ENCODE measurements around the gene PSMA4.
A peak's percentile ranks its signal among the peaks of the same experiment; 100 is the strongest.

Gene PSMA4

GRCh38 chr15:78540141-78540870 lies at the start of gene PSMA4:
PSMA4 (plus strand) TSS chr15:78540444; CDS start chr15:78541928, 1,484 bp downstream.
- no peak for TF ChIP-seq CTCF (IDR thresholded peaks at IDR 0.05)
- H3K4me3 ChIP-seq, result peak within 1 kb of the TSS; percentile 95
- peak; percentile 94 for DNase-seq (ENCODE audit: low spot score)
- peak within 1 kb of the TSS; percentile 96 to 98 for H3K27ac ChIP-seq

GRCh38 chr15:78492872-78493271 lies 47.4 kb upstream of the PSMA4 start:
- no peak overlapping the region for H3K4me3 ChIP-seq
- no peak for TF ChIP-seq CTCF (IDR thresholded peaks at IDR 0.05)
- H3K27ac ChIP-seq, result no peak overlapping the region
- no peak for DNase-seq (ENCODE audit: low spot score)

GRCh38 chr15:78501857-78502256 lies 38.4 kb upstream of the PSMA4 start:
- H3K27ac ChIP-seq, result no peak overlapping the region
- no peak for TF ChIP-seq CTCF (IDR thresholded peaks at IDR 0.05)
- DNase-seq (ENCODE audit: low spot score), result no peak
- no peak overlapping the region for H3K4me3 ChIP-seq

- H3K4me3 ChIP-seq, result no peak overlapping the region
- no peak for TF ChIP-seq CTCF (IDR thresholded peaks at IDR 0.05)
- H3K27ac ChIP-seq, result no peak overlapping the region
Observed at GRCh38 chr15:78502641-78503040, 37.6 kb upstream of the PSMA4 start.

GRCh38 chr15:78506971-78507830 lies 33.0 kb upstream of the PSMA4 start, which contains the start of gene HYKK:
HYKK (plus strand) TSS chr15:78507577; CDS start chr15:78513089, 5,512 bp downstream.
- TF ChIP-seq CTCF (IDR thresholded peaks at IDR 0.05), result no peak
- DNase-seq (ENCODE audit: low spot score), result peak; percentile 96
- peak within 1 kb of the TSS; percentile 91 for H3K4me3 ChIP-seq
- peak within 1 kb of the TSS; percentile 72 to 78 for H3K27ac ChIP-seq

More at GRCh38 chr15:78502641-78503040, 37.6 kb upstream of the PSMA4 start:
- DNase-seq (ENCODE audit: low spot score), result no peak

GRCh38 chr15:78507831-78508160 lies 32.4 kb upstream of the PSMA4 start:
- H3K4me3 ChIP-seq, result peak overlapping the region; percentile 91
- DNase-seq (ENCODE audit: low spot score), result no peak
- TF ChIP-seq CTCF (IDR thresholded peaks at IDR 0.05), result no peak
- peak overlapping the region; percentile 72 to 78 for H3K27ac ChIP-seq

Data from coronary artery (tissue), 2 donors.